ENCODE data around the gene CD33. TPM values are rescaled to one million over a fixed set of nuclear protein-coding genes. Genes with fewer than 3 reads are reported as not detected.

Gene CD33
- polyA plus RNA-seq, 1 donor from 2014 or later: not detected

DNA sequence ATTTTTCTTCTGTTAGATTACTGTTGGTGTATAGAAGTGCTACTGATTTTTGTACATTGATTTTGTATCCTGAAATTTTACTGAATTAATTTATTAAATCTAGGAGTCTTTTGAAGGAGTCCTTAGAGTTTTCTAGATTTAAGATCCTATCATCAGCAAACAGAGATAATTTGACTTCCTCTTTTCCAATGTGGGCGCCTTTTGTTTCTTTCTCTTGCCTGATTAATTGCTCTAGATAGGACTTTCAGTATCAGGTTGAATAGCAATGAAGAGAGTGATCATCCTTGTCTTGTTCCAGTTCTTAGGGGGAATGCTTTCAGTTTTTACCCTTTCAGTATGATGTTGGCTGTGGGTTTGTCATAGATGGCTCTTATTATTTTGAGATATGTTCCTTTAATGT is 5.6 kb upstream of the CD33 start:
- H3F3A ChIP-seq (ENCODE audit: insufficient read depth, low read length, poor library complexity, severe bottlenecking): no peaks in the 10 kb centered on the region
- H2AFZ ChIP-seq (ENCODE audit: low read depth, low read length): no peak overlapping the region
- H3K9me2 ChIP-seq (ENCODE audit: insufficient read depth, low read length): no peaks in the 10 kb centered on the region
- H3K9ac ChIP-seq (ENCODE audit: low read length): no peak overlapping the region
- no peak overlapping the region for H3K27ac ChIP-seq (ENCODE audit: low read length)
- no peaks in the 10 kb centered on the region for H3K9me3 ChIP-seq (ENCODE audit: low read length)
- no peak overlapping the region for H3K4me2 ChIP-seq (ENCODE audit: low read length)
- H3K27me3 ChIP-seq (ENCODE audit: insufficient read depth, low read depth, low read length): no peaks in the 10 kb centered on the region
- TF ChIP-seq TAF1 (IDR thresholded peaks at IDR 0.05; ENCODE audit: low read depth) (no peak), EZH2 (IDR thresholded peaks at IDR 0.05; ENCODE audit: borderline replicate concordance, insufficient read depth, low read length, poor library complexity, severe bottlenecking) (no peak), POLR2AphosphoS5 (IDR thresholded peaks at IDR 0.05) (no peak), RAD21 (conservative IDR thresholded peaks at IDR 0.05) (no peak), CTCF (IDR thresholded peaks at IDR 0.05; ENCODE audit: poor library complexity, severe bottlenecking) (no peak)
- H3K79me2 ChIP-seq (replicated peaks; ENCODE audit: insufficient read depth, low read length): no peaks in the 10 kb centered on the region
- H3K4me3 ChIP-seq (ENCODE audit: low read length): no peak overlapping the region
- H3K36me3 ChIP-seq (ENCODE audit: insufficient read depth, low read length): no peaks in the 10 kb centered on the region
- H4K20me1 ChIP-seq (ENCODE audit: insufficient read depth): no peaks in the 10 kb centered on the region

GRCh38 chr19:51219971-51220370 is 4.9 kb upstream of the CD33 start:
- Histone ChIP-seq H3K9ac (ENCODE audit: low read length) (no peak overlapping the region), H3K9me2 (ENCODE audit: insufficient read depth, low read length) (no peaks in the 10 kb centered on the region), H3K36me3 (ENCODE audit: insufficient read depth, low read length) (no peaks in the 10 kb centered on the region), H3K4me2 (ENCODE audit: low read length) (no peak overlapping the region), H3K27ac (ENCODE audit: low read length) (no peak overlapping the region), H3K27me3 (ENCODE audit: insufficient read depth, low read depth, low read length) (no peaks in the 10 kb centered on the region), H3K4me3 (ENCODE audit: low read length) (no peak overlapping the region), H3F3A (ENCODE audit: insufficient read depth, low read length, poor library complexity, severe bottlenecking) (no peaks in the 10 kb centered on the region), H3K79me2 (replicated peaks; ENCODE audit: insufficient read depth, low read length) (no peaks in the 10 kb centered on the region), H3K9me3 (ENCODE audit: low read length) (no peaks in the 10 kb centered on the region), H2AFZ (ENCODE audit: low read depth, low read length) (no peak overlapping the region), H4K20me1 (ENCODE audit: insufficient read depth) (no peaks in the 10 kb centered on the region)
- TF ChIP-seq EZH2 (IDR thresholded peaks at IDR 0.05; ENCODE audit: borderline replicate concordance, insufficient read depth, low read length, poor library complexity, severe bottlenecking) (no peak), RAD21 (conservative IDR thresholded peaks at IDR 0.05) (no peak), MXI1 (conservative IDR thresholded peaks at IDR 0.05; ENCODE audit: poor library complexity, severe bottlenecking) (no peak), EP300 (conservative IDR thresholded peaks at IDR 0.05; ENCODE audit: poor library complexity, severe bottlenecking) (no peak), POLR2AphosphoS5 (IDR thresholded peaks at IDR 0.05) (no peak), CTCF (IDR thresholded peaks at IDR 0.05; ENCODE audit: poor library complexity, severe bottlenecking) (no peak), SMC3 (conservative IDR thresholded peaks at IDR 0.05; ENCODE audit: poor library complexity) (no peak), TAF1 (IDR thresholded peaks at IDR 0.05; ENCODE audit: low read depth) (no peak)
- TF ChIP-seq, protein P1, sequence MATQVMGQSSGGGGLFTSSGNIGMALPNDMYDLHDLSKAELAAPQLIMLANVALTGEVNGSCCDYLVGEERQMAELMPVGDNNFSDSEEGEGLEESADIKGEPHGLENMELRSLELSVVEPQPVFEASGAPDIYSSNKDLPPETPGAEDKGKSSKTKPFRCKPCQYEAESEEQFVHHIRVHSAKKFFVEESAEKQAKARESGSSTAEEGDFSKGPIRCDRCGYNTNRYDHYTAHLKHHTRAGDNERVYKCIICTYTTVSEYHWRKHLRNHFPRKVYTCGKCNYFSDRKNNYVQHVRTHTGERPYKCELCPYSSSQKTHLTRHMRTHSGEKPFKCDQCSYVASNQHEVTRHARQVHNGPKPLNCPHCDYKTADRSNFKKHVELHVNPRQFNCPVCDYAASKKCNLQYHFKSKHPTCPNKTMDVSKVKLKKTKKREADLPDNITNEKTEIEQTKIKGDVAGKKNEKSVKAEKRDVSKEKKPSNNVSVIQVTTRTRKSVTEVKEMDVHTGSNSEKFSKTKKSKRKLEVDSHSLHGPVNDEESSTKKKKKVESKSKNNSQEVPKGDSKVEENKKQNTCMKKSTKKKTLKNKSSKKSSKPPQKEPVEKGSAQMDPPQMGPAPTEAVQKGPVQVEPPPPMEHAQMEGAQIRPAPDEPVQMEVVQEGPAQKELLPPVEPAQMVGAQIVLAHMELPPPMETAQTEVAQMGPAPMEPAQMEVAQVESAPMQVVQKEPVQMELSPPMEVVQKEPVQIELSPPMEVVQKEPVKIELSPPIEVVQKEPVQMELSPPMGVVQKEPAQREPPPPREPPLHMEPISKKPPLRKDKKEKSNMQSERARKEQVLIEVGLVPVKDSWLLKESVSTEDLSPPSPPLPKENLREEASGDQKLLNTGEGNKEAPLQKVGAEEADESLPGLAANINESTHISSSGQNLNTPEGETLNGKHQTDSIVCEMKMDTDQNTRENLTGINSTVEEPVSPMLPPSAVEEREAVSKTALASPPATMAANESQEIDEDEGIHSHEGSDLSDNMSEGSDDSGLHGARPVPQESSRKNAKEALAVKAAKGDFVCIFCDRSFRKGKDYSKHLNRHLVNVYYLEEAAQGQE (IDR thresholded peaks at IDR 0.05; ENCODE audit: borderline replicate concordance): no peak
